OCI-LY3 (cell line): ENCODE data around the gene LDLRAD4.
A peak's percentile ranks its signal among the peaks of the same experiment; 100 is the strongest.

ENCODE experiments used
- H2AFZ ChIP-seq: fragments of 200-600, 300-600 bp; shearing (Covaris generic); 2 replicates; pipeline ENCODE4 v1.6.0; 2014; ENCODE audit warnings: antibody characterized with exemption, low read depth, low read length
- H3K27ac ChIP-seq: fragments of 200-600, 300-600 bp; sonication (generic); 2 replicates; pipeline ENCODE4 v1.5.1; 2014; ENCODE audit warnings: mild to moderate bottlenecking, low read length, moderate library complexity, mixed read lengths
- H3K27me3 ChIP-seq: fragments of 200-600, 300-600 bp; sonication (generic); 2 replicates; pipeline ENCODE4 v1.6.1; 2014; ENCODE audit warnings: low read depth, low read length, mixed read lengths
- H3K36me3 ChIP-seq: fragments of 200-600, 300-600 bp; sonication (generic); replicated peaks from 2 replicates; pipeline ENCODE3; 2014; ENCODE audit warnings: low read depth, low read length, mixed read lengths
- H3K4me1 ChIP-seq: fragments of 300-600, 200-600 bp; sonication (generic); 2 replicates; pipeline ENCODE4 v1.6.1; 2014; ENCODE audit warnings: low read length, mixed read lengths
- H3K4me2 ChIP-seq: fragments of 200-600, 300-600 bp; sonication (generic); 2 replicates; pipeline ENCODE4 v1.6.1; 2014; ENCODE audit warnings: low read length, mixed read lengths
- H3K4me3 ChIP-seq: fragments of 300-600, 200-600 bp; sonication (generic); 2 replicates; pipeline ENCODE4 v1.5.1; 2014; ENCODE audit warnings: antibody characterized with exemption, mild to moderate bottlenecking, low read length, moderate library complexity
- H3K79me2 ChIP-seq: fragments of 300-600, 200-600 bp; shearing (Covaris generic); 2 replicates; pipeline ENCODE4 v1.6.1; 2014; ENCODE audit warnings: mild to moderate bottlenecking, low read length, mixed read lengths
- H3K9ac ChIP-seq: fragments of 300-600, 200-600 bp; shearing (Covaris generic); 2 replicates; pipeline ENCODE4 v1.6.0; 2014; ENCODE audit warnings: mild to moderate bottlenecking, low read length, moderate library complexity
- H3K9me3 ChIP-seq: fragments of 200-600, 300-600 bp; shearing (Covaris generic); 2 replicates; pipeline ENCODE4 v1.6.1; 2014; ENCODE audit warnings: low read length, mixed read lengths; ENCODE audit not compliant: insufficient read depth
- H4K20me1 ChIP-seq: fragments of 200-600, 300-600 bp; sonication (generic); 2 replicates; pipeline ENCODE4 v1.6.1; 2016; ENCODE audit warnings: low read length, mixed read lengths; ENCODE audit not compliant: insufficient read depth
- EZH2phosphoT487 ChIP-seq: fragments of 200-600 bp; shearing (Covaris generic); IDR thresholded peaks from 2 replicates; pipeline ENCODE4 v1.6.1; 2018; ENCODE audit warnings: antibody characterized with exemption, mixed run types, low read depth
- TF ChIP-seq, protein P1 (sequence below): fragments of 200-600, 300-600 bp; sonication (generic); IDR thresholded peaks from 2 replicates; pipeline ENCODE4 v1.5.1; 2014; ENCODE audit warnings: antibody characterized with exemption, low read length, low read depth

Gene LDLRAD4

DNA sequence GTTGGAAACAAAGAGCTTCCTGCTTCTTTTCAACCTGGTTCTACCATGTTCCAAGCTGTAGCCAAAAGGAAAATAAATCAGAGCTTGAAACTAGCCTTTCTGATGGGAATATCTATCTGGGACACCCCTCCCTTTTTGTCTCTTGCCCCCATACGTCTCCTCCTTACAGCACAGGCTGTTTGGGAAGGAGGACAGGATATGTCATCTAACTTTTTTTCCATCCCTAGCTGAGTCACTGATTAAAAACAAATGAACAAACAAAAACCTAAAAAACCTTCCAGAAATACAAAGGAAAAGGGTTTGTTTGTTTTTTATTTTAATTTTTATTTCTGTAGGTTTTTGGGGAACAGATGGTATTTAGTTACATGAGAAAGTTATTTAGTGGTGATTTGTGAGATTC is 356.2 kb downstream of the LDLRAD4 start:
- Histone ChIP-seq H3K9me3 (no peaks in the 10 kb centered on the region), H3K4me3 (no peak overlapping the region), H3K27me3 (no peaks in the 10 kb centered on the region), H2AFZ (no peak overlapping the region), H3K4me1 (peaks cover 49% of the 10 kb centered on the region), H4K20me1 (no peaks in the 10 kb centered on the region), H3K36me3 (no peaks in the 10 kb centered on the region), H3K9ac (no peak overlapping the region), H3K79me2 (no peaks in the 10 kb centered on the region), H3K4me2 (no peak overlapping the region), H3K27ac (no peak overlapping the region)
- TF ChIP-seq EZH2phosphoT487 = no peak
- TF ChIP-seq, protein P1, sequence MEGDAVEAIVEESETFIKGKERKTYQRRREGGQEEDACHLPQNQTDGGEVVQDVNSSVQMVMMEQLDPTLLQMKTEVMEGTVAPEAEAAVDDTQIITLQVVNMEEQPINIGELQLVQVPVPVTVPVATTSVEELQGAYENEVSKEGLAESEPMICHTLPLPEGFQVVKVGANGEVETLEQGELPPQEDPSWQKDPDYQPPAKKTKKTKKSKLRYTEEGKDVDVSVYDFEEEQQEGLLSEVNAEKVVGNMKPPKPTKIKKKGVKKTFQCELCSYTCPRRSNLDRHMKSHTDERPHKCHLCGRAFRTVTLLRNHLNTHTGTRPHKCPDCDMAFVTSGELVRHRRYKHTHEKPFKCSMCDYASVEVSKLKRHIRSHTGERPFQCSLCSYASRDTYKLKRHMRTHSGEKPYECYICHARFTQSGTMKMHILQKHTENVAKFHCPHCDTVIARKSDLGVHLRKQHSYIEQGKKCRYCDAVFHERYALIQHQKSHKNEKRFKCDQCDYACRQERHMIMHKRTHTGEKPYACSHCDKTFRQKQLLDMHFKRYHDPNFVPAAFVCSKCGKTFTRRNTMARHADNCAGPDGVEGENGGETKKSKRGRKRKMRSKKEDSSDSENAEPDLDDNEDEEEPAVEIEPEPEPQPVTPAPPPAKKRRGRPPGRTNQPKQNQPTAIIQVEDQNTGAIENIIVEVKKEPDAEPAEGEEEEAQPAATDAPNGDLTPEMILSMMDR = no peak

DNA sequence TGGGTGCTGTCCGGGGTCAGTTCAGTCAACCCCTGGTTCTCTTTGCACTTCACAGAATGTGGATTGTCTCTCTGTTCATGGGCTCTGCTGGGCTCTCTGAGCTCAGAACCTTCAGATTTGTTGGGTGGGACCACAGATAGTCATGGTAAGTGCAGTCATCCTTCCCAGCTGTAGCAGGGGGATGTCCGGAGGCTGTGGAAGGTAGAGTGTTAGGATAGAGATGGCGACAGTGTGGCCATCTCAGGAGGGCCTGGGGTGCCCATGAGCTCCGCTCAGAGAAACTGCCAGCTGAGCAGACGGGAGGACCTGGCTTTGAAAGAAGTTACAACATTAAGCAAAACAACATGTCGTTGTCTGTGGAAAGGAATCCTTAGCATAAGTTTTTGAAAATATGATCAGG is 358.0 kb downstream of the LDLRAD4 start:
- Histone ChIP-seq H2AFZ (no peak overlapping the region; the same call in 1 of the 2 replicates), H3K36me3 (no peaks in the 10 kb centered on the region), H3K27me3 (no peaks in the 10 kb centered on the region), H3K9ac (peak overlapping the region; percentile 70), H3K4me1 (peaks cover 55% of the 10 kb centered on the region), H4K20me1 (no peaks in the 10 kb centered on the region), H3K79me2 (no peaks in the 10 kb centered on the region), H3K9me3 (no peaks in the 10 kb centered on the region), H3K27ac (peak overlapping the region; percentile 99), H3K4me3 (peak overlapping the region; percentile 66), H3K4me2 (peak overlapping the region; percentile 97)
- no peak for TF ChIP-seq EZH2phosphoT487
- TF ChIP-seq, protein P1 = no peak

DNA sequence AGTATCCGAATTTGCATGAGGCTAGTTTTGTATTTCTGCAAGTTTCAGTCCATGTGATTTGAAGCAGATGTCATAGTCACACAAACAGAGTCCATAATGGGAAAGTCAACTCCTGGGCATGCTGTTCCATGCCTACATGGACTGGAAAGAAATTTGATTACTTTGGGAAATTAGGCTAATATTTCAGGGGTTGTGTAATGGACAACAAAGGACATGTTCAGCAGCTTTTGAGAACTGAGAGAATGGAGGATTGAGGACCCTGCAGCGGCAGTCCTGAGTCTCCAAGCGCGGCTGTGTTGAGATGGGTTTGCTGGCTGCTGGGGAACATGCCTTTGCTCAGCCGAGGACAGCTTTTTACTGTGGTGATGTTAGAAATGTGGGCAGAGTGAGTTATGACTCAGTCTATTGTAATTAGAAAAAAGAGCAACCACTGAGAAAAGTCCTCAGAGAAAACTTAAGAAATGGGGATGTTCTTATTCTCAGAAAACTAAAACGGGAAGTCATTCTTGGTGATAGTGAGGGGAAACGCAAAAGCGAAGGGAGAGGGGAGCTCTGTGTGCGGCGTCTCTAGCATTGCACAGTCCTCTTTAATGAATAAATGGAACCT is 358.6 kb downstream of the LDLRAD4 start:
- no peaks in the 10 kb centered on the region for H4K20me1 ChIP-seq
- peak overlapping the region; percentile 70 for H3K9ac ChIP-seq
- H3K4me1 ChIP-seq = peaks cover 61% of the 10 kb centered on the region
- peak overlapping the region; percentile 66 for H3K4me3 ChIP-seq
- peak overlapping the region; percentile 99 for H3K27ac ChIP-seq
- no peaks in the 10 kb centered on the region for H3K9me3 ChIP-seq
- no peaks in the 10 kb centered on the region for H3K36me3 ChIP-seq
- H2AFZ ChIP-seq = no peak overlapping the region
- H3K79me2 ChIP-seq = no peaks in the 10 kb centered on the region
- peak overlapping the region; percentile 97 for H3K4me2 ChIP-seq
- TF ChIP-seq, protein P1 = no peak
- no peak for TF ChIP-seq EZH2phosphoT487
- no peaks in the 10 kb centered on the region for H3K27me3 ChIP-seq

DNA sequence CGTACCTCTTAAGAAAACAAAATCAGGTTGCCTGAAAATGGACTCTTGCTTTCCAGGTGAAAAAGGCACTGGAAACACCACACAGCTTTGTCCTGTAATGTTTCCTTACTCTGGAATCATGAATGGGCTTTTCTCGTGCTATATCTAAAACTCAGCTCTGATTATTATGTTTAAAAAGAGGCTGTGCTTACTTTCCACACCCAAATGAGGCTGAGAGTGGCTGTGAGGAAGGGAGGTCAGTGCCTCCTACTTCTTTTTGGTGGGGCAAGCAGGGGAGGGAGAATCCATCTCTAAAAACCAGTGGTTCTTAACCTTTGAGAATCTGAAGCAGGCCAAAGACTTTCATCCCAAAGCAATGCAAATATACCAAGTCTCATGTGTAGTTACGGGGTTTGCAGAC is 359.2 kb downstream of the LDLRAD4 start:
- Histone ChIP-seq H3K9ac (peak overlapping the region; percentile 70), H3K4me1 (peaks cover 63% of the 10 kb centered on the region), H3K4me2 (peak overlapping the region; percentile 97), H3K79me2 (no peaks in the 10 kb centered on the region), H3K36me3 (no peaks in the 10 kb centered on the region), H4K20me1 (no peaks in the 10 kb centered on the region), H3K4me3 (peak overlapping the region; percentile 66), H2AFZ (no peak overlapping the region), H3K9me3 (no peaks in the 10 kb centered on the region), H3K27me3 (no peaks in the 10 kb centered on the region), H3K27ac (peak overlapping the region; percentile 99)
- TF ChIP-seq, protein P1 = no peak
- no peak for TF ChIP-seq EZH2phosphoT487
